H9 (cell line): ENCODE results near the gene PUM2. TPM values are rescaled to one million over a fixed set of nuclear protein-coding genes. Genes with fewer than 3 reads are reported as not detected.

Source experiments
- DNase-seq: peaks from one replicate; pipeline ENCODE4 v3.0.0-alpha.2; 2017
- H2AFZ ChIP-seq: one replicate; pipeline ENCODE4 v1.6.1; 2013; ENCODE audit warnings: mild to moderate bottlenecking, low read length, control low read depth, moderate library complexity
- H2AK5ac ChIP-seq: 2 replicates; pipeline ENCODE4 v1.6.1; 2013; ENCODE audit warnings: low read length, control low read depth, mixed read lengths; ENCODE audit not compliant: insufficient read length
- H2BK120ac ChIP-seq: one replicate; pipeline ENCODE4 v1.6.1; 2013; ENCODE audit warnings: low read depth, mild to moderate bottlenecking, low read length, control low read depth, inconsistent platforms; ENCODE audit not compliant: poor library complexity, severe bottlenecking
- H2BK12ac ChIP-seq: 2 replicates; pipeline ENCODE4 v1.6.1; 2013; ENCODE audit warnings: low read length, control low read depth, mixed read lengths, low read depth; ENCODE audit not compliant: insufficient read length
- H2BK15ac ChIP-seq: 2 replicates; pipeline ENCODE4 v1.6.1; 2013; ENCODE audit warnings: low read depth, low read length, control low read depth
- H2BK20ac ChIP-seq: one replicate; pipeline ENCODE4 v1.6.1; 2013; ENCODE audit warnings: low read depth, mild to moderate bottlenecking, low read length, control low read depth, inconsistent platforms; ENCODE audit not compliant: poor library complexity, severe bottlenecking
- H2BK5ac ChIP-seq: 2 replicates; pipeline ENCODE4 v1.6.1; 2013; ENCODE audit warnings: low read length, control low read depth, mixed read lengths; ENCODE audit not compliant: insufficient read length
- H3K14ac ChIP-seq: 2 replicates; pipeline ENCODE4 v1.6.1; 2013; ENCODE audit warnings: low read length, control low read depth; ENCODE audit not compliant: insufficient read depth
- H3K18ac ChIP-seq: 2 replicates; pipeline ENCODE4 v1.6.1; 2013; ENCODE audit warnings: low read depth, mild to moderate bottlenecking, mixed read lengths, low read length, control low read depth; ENCODE audit not compliant: insufficient read length
- H3K23ac ChIP-seq: 2 replicates; pipeline ENCODE4 v1.6.1; 2013; ENCODE audit warnings: low read length, control low read depth, mixed read lengths, low read depth; ENCODE audit not compliant: insufficient read length
- H3K23me2 ChIP-seq: 2 replicates; pipeline ENCODE4 v1.6.1; 2013; ENCODE audit warnings: low read depth, mild to moderate bottlenecking, mixed read lengths, low read length, control low read depth; ENCODE audit not compliant: insufficient read length, poor library complexity, severe bottlenecking
- H3K27ac ChIP-seq: 2 replicates; pipeline ENCODE4 v1.5.1; 2013; ENCODE audit warnings: low read length, control low read depth, mixed read lengths, low read depth; ENCODE audit not compliant: insufficient read length
- H3K27me3 ChIP-seq: 2 replicates; pipeline ENCODE4 v1.6.1; 2013; ENCODE audit warnings: low read length, control low read depth, inconsistent platforms; ENCODE audit not compliant: insufficient read depth
- H3K4ac ChIP-seq: 2 replicates; pipeline ENCODE4 v1.6.1; 2013; ENCODE audit warnings: low read depth, mild to moderate bottlenecking, control low read depth, inconsistent platforms, low read length, moderate library complexity
- H3K4me1 ChIP-seq: 2 replicates; pipeline ENCODE4 v1.6.1; 2013; ENCODE audit warnings: low read length, control low read depth, inconsistent platforms; ENCODE audit not compliant: insufficient read depth
- H3K4me2 ChIP-seq: 2 replicates; pipeline ENCODE4 v1.6.1; 2013; ENCODE audit warnings: low read length, control low read depth, mixed read lengths; ENCODE audit not compliant: insufficient read length, insufficient read depth
- H3K56ac ChIP-seq: 2 replicates; pipeline ENCODE4 v1.6.1; 2013; ENCODE audit warnings: low read depth, mild to moderate bottlenecking, mixed read lengths, low read length, control low read depth; ENCODE audit not compliant: insufficient read length
- H3K79me1 ChIP-seq: 2 replicates; pipeline ENCODE4 v1.6.1; 2013; ENCODE audit warnings: low read depth, mild to moderate bottlenecking, moderate library complexity, low read length, control low read depth, inconsistent platforms; ENCODE audit not compliant: insufficient read depth, poor library complexity, severe bottlenecking
- H3K79me2 ChIP-seq: 2 replicates; pipeline ENCODE4 v1.6.1; 2013; ENCODE audit warnings: low read length, control low read depth, inconsistent platforms; ENCODE audit not compliant: insufficient read depth
- H3K9ac ChIP-seq: 2 replicates; pipeline ENCODE4 v1.6.1; 2013; ENCODE audit warnings: low read length, control low read depth, mixed read lengths; ENCODE audit not compliant: insufficient read length; ENCODE audit errors: extremely low read depth
- H3K9me3 ChIP-seq: one replicate; pipeline ENCODE4 v1.6.1; 2013; ENCODE audit warnings: low read depth, low read length, inconsistent platforms; ENCODE audit not compliant: control insufficient read depth
- H3T11ph ChIP-seq: one replicate; pipeline ENCODE4 v1.6.1; 2013; ENCODE audit warnings: mild to moderate bottlenecking, low read length, control low read depth, inconsistent platforms
- H4K20me1 ChIP-seq: one replicate; pipeline ENCODE4 v1.6.1; 2013; ENCODE audit not compliant: control insufficient read depth, insufficient read length, insufficient read depth
- H4K5ac ChIP-seq: 2 replicates; pipeline ENCODE4 v1.6.1; 2013; ENCODE audit warnings: low read depth, mild to moderate bottlenecking, mixed read lengths, low read length, control low read depth; ENCODE audit not compliant: insufficient read length
- H4K8ac ChIP-seq: replicated peaks from 2 replicates; pipeline ENCODE4 v1.6.1; 2013; ENCODE audit warnings: low read length, control low read depth, mixed read lengths, low read depth; ENCODE audit not compliant: insufficient read length
- H4K91ac ChIP-seq: 2 replicates; pipeline ENCODE4 v1.6.1; 2013; ENCODE audit warnings: low read depth, mild to moderate bottlenecking, moderate library complexity, mixed read lengths, low read length, control low read depth; ENCODE audit not compliant: insufficient read length
- H3K27ac Mint-ChIP-seq, 3 experiments: 2 replicates in 2 of 3; 3 replicates in 1 of 3; pipeline ENCODE4 v1.8.0; 2020 to 2021; ENCODE audit warnings: mixed read lengths in 3 of 3, mild to moderate bottlenecking in 1 of 3, moderate library complexity in 1 of 3
- H3K27me3 Mint-ChIP-seq: 2 replicates; pipeline ENCODE4 v1.8.0; 2021; ENCODE audit warnings: low read depth, mild to moderate bottlenecking, moderate library complexity, mixed read lengths
- H3K36me3 Mint-ChIP-seq, 3 experiments: 2 replicates in 2 of 3; 3 replicates in 1 of 3; pipeline ENCODE4 v1.8.0; 2020 to 2021; ENCODE audit warnings: low read depth in 3 of 3, mixed read lengths in 3 of 3; ENCODE audit not compliant: insufficient read depth in 1 of 3
- H3K4me1 Mint-ChIP-seq, 2 experiments: 2 replicates each; pipeline ENCODE4 v1.8.0; 2020; ENCODE audit warnings: mixed read lengths in 2 of 2
- H3K4me3 Mint-ChIP-seq, 2 experiments: 2 replicates in 1 of 2; 3 replicates in 1 of 2; pipeline ENCODE4 v1.8.0; 2020 to 2021; ENCODE audit warnings: mild to moderate bottlenecking in 2 of 2, mixed read lengths in 2 of 2, moderate library complexity in 1 of 2
- H3K9me3 Mint-ChIP-seq, 2 experiments: 2 replicates in 1 of 2; 3 replicates in 1 of 2; pipeline ENCODE4 v1.8.0; 2020; ENCODE audit warnings: mild to moderate bottlenecking in 2 of 2, mixed read lengths in 2 of 2, moderate library complexity in 1 of 2
- CTCF ChIP-seq: fragments of 200-600 bp; sonication (generic); conservative IDR thresholded peaks from 3 replicates; pipeline ENCODE4 v1.8.0; 2021; ENCODE audit warnings: antibody characterized with exemption, mild to moderate bottlenecking
- WGBS: extraction: QIAGEN DNeasy Blood & Tissue Kit; methylation state at CpG from one replicate; pipeline ENCODE4 v1.1.7; 2013; ENCODE audit warnings: missing lambda C conversion rate, low lambda C conversion rate, mixed read lengths; ENCODE audit not compliant: insufficient read length; ENCODE audit errors: extremely low coverage; 5-methylcytosine and 5-hydroxymethylcytosine counted together
- total RNA-seq: library from RNA; stranded (reverse); gene quantifications from 2 replicates; pipeline ENCODE4 v1.2.1, GENCODE V29; 2021

Gene PUM2
- total RNA-seq, 1 experiment from 2014 or later, result 96.6 TPM

- no peaks in the 10 kb centered on the region for H3K9me3 Mint-ChIP-seq
- WGBS, result no CpG with 5 or more reads among the region's 5 CpGs
- H3K27ac ChIP-seq, result no peak overlapping the region
Measured at GRCh38 chr2:20397811-20398447, 47.3 kb upstream of the PUM2 start.

More at GRCh38 chr2:20397811-20398447, 47.3 kb upstream of the PUM2 start:
- H3K14ac ChIP-seq, result no peak overlapping the region
- H3K9me3 ChIP-seq, result no peaks in the 10 kb centered on the region
- H2AFZ ChIP-seq, result no peak overlapping the region
- H3T11ph ChIP-seq, result no peak overlapping the region
- no peak overlapping the region for H2BK12ac ChIP-seq
- no peaks in the 10 kb centered on the region for H3K79me1 ChIP-seq
- no peak overlapping the region for H4K8ac ChIP-seq
- TF ChIP-seq CTCF, result no peak
- H4K20me1 ChIP-seq, result no peaks in the 10 kb centered on the region
- H4K91ac ChIP-seq, result no peak overlapping the region
- H3K9ac ChIP-seq, result no peak overlapping the region
- Mint-ChIP-seq H3K27ac (no peak overlapping the region), H3K27me3 (peaks cover 15% of the 10 kb centered on the region), H3K4me1 (peaks cover 0 to 3% of the 10 kb centered on the region in 2 experiments; a peak in 1 of 4 replicates), H3K4me3 (no peak overlapping the region), H3K36me3 (no peaks in the 10 kb centered on the region)
- DNase-seq, result no peak
- no peak overlapping the region for H3K18ac ChIP-seq
- H4K5ac ChIP-seq, result no peak overlapping the region
- no peaks in the 10 kb centered on the region for H3K27me3 ChIP-seq
- no peak overlapping the region for H3K23ac ChIP-seq
- no peaks in the 10 kb centered on the region for H3K4me1 ChIP-seq
- H3K79me2 ChIP-seq, result no peaks in the 10 kb centered on the region
- H2BK20ac ChIP-seq, result no peak overlapping the region
- H3K56ac ChIP-seq, result no peak overlapping the region
- H2BK120ac ChIP-seq, result no peak overlapping the region
- H3K23me2 ChIP-seq, result no peaks in the 10 kb centered on the region
- H2BK15ac ChIP-seq, result no peak overlapping the region
- no peak overlapping the region for H2AK5ac ChIP-seq
- no peak overlapping the region for H3K4ac ChIP-seq
- no peak overlapping the region for H3K4me2 ChIP-seq
- H2BK5ac ChIP-seq, result no peak overlapping the region
